Astrocyte (in vitro differentiated cells and primary cell): ENCODE results near the gene ARL9.

Source experiments
- EZH2 ChIP-seq: IDR thresholded peaks from 2 replicates; pipeline ENCODE4 v1.6.1; 2012; ENCODE audit warnings: mild to moderate bottlenecking, low read length, inconsistent platforms; ENCODE audit not compliant: insufficient read depth
- TF ChIP-seq, protein P1 (sequence below): IDR thresholded peaks from 2 replicates; pipeline ENCODE4 v1.5.1; 2011; ENCODE audit warnings: low read depth, mild to moderate bottlenecking, inconsistent platforms, low read length, moderate library complexity; ENCODE audit not compliant: insufficient read depth

DNA sequence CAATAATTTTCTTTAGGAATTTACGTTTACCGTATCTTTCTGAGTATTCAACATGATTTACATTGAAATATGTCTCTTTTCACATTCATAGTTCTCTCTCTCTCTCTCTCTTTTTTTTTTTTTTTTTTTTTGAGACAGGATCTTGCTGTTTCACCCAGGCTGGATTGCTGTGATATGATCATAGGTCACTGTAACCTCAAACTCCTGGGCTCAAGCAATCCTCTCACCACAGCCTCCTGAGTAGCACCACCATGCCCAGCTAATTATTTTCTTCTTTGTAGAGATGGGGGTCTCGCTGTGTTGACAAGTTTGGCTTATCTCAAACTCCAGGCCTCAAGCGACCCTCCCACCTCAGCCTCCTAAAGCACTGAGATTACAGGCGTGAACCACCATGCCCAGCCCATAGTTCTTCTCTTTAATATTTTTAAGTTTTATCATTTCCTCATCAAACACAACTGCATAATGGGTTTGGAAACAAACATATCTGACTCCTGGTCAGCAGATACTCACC lies 28.3 kb upstream of the ARL9 start:
- TF ChIP-seq, protein P1, sequence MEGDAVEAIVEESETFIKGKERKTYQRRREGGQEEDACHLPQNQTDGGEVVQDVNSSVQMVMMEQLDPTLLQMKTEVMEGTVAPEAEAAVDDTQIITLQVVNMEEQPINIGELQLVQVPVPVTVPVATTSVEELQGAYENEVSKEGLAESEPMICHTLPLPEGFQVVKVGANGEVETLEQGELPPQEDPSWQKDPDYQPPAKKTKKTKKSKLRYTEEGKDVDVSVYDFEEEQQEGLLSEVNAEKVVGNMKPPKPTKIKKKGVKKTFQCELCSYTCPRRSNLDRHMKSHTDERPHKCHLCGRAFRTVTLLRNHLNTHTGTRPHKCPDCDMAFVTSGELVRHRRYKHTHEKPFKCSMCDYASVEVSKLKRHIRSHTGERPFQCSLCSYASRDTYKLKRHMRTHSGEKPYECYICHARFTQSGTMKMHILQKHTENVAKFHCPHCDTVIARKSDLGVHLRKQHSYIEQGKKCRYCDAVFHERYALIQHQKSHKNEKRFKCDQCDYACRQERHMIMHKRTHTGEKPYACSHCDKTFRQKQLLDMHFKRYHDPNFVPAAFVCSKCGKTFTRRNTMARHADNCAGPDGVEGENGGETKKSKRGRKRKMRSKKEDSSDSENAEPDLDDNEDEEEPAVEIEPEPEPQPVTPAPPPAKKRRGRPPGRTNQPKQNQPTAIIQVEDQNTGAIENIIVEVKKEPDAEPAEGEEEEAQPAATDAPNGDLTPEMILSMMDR, result no peak
- no peak for TF ChIP-seq EZH2
